AG09309 (cell line): Measurements from ENCODE around the gene ZNF408.

Source experiments
- DNase-seq: peaks from one replicate; pipeline ENCODE4 v3.0.0-alpha.2; 2010; ENCODE audit warnings: low read depth
- H3K4me3 ChIP-seq: 2 replicates; pipeline ENCODE4 v1.5.1; 2011; ENCODE audit warnings: mild to moderate bottlenecking, low read depth, low read length, moderate library complexity; ENCODE audit not compliant: control insufficient read depth
- TF ChIP-seq, protein P1 (sequence below): IDR thresholded peaks from 2 replicates; pipeline ENCODE4 v1.5.1; 2011; ENCODE audit warnings: mild to moderate bottlenecking, low read depth, low read length, inconsistent platforms; ENCODE audit not compliant: insufficient read depth, control insufficient read depth; ENCODE audit errors: missing control alignments

Gene ZNF408

GRCh38 chr11:46678741-46679130, 22.1 kb upstream of the ZNF408 start:
- H3K4me3 ChIP-seq: no peak overlapping the region

GRCh38 chr11:46679241-46680163, 21.3 kb upstream of the ZNF408 start:
- TF ChIP-seq, protein P1, sequence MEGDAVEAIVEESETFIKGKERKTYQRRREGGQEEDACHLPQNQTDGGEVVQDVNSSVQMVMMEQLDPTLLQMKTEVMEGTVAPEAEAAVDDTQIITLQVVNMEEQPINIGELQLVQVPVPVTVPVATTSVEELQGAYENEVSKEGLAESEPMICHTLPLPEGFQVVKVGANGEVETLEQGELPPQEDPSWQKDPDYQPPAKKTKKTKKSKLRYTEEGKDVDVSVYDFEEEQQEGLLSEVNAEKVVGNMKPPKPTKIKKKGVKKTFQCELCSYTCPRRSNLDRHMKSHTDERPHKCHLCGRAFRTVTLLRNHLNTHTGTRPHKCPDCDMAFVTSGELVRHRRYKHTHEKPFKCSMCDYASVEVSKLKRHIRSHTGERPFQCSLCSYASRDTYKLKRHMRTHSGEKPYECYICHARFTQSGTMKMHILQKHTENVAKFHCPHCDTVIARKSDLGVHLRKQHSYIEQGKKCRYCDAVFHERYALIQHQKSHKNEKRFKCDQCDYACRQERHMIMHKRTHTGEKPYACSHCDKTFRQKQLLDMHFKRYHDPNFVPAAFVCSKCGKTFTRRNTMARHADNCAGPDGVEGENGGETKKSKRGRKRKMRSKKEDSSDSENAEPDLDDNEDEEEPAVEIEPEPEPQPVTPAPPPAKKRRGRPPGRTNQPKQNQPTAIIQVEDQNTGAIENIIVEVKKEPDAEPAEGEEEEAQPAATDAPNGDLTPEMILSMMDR: no peak
- DNase-seq: no peak

More at GRCh38 chr11:46678741-46679130, 22.1 kb upstream of the ZNF408 start:
- TF ChIP-seq, protein P1: no peak
- DNase-seq: no peak

GRCh38 chr11:46680164-46680760, 20.6 kb upstream of the ZNF408 start:
- TF ChIP-seq, protein P1: no peak
- DNase-seq: no peak
- H3K4me3 ChIP-seq: no peak overlapping the region

More at GRCh38 chr11:46679241-46680163, 21.3 kb upstream of the ZNF408 start:
- no peak overlapping the region for H3K4me3 ChIP-seq

- TF ChIP-seq, protein P1: no peak
- DNase-seq: no peak
- no peak overlapping the region for H3K4me3 ChIP-seq
Measured at GRCh38 chr11:46680815-46681214, 20.0 kb upstream of the ZNF408 start.

DNA sequence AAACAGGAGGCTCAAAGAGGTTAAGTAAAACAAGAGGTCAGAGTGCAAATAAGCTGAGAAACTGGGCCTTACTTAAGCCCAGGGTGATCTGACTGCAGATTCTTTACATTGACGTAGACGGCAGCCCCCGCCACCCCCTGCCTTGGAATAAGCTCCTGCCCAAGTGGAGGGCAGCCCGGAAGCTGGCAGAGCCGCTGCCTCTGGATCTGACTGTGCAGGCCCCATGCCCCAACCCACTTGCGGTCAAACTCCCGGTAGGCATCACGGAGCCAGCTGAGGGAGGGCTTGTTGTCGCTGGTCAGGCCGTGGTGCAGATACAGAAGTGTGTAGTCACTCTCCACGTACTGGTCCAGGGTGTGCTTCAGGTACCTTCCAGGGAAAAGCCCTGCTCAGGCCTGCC, 19.0 kb upstream of the ZNF408 start:
- DNase-seq: no peak
- TF ChIP-seq, protein P1: no peak
- H3K4me3 ChIP-seq: no peak overlapping the region

- TF ChIP-seq, protein P1: no peak
- H3K4me3 ChIP-seq: no peak overlapping the region
- DNase-seq: no peak
Measured at GRCh38 chr11:46682773-46683752, 17.8 kb upstream of the ZNF408 start.
